Cortex of kidney (tissue), 1 donor: ENCODE results near the gene COL9A3.

Source experiments
- DNase-seq: peaks from one replicate; lab custom pipeline; 2025; lab: John Stamatoyannopoulos, UW

The COL9A3 gene

GRCh38 chr20:62823688-62824475 is 7.0 kb downstream of the COL9A3 start:
- no peak for DNase-seq

- no peak for DNase-seq
Measured at GRCh38 chr20:62824476-62825332, 7.9 kb downstream of the COL9A3 start.

- DNase-seq, result no peak
Measured at GRCh38 chr20:62825333-62825985, 8.6 kb downstream of the COL9A3 start.

- no peak for DNase-seq
Measured at GRCh38 chr20:62825986-62826645, 9.3 kb downstream of the COL9A3 start.

- DNase-seq, result no peak
Measured at GRCh38 chr20:62826646-62827310, 9.9 kb downstream of the COL9A3 start.

- DNase-seq, result no peak
Measured at GRCh38 chr20:62827311-62828038, 10.6 kb downstream of the COL9A3 start.

- no peak for DNase-seq
Measured at GRCh38 chr20:62828051-62828450, 11.2 kb downstream of the COL9A3 start.

- DNase-seq, result no peak
Measured at GRCh38 chr20:62828511-62829230, 11.8 kb downstream of the COL9A3 start.

- DNase-seq, result no peak
Measured at GRCh38 chr20:62829231-62830230, 12.7 kb downstream of the COL9A3 start.

GRCh38 chr20:62830251-62830650 is 13.4 kb downstream of the COL9A3 start:
- DNase-seq, result no peak

- no peak for DNase-seq
Measured at GRCh38 chr20:62830821-62831220, 14.0 kb downstream of the COL9A3 start.

- no peak for DNase-seq
Measured at GRCh38 chr20:62831361-62831788, 14.5 kb downstream of the COL9A3 start.

GRCh38 chr20:62831854-62832211 is 15.0 kb downstream of the COL9A3 start:
- no peak for DNase-seq

- no peak for DNase-seq
Measured at GRCh38 chr20:62832212-62832922, 15.5 kb downstream of the COL9A3 start.

GRCh38 chr20:62832951-62833391 is 16.1 kb downstream of the COL9A3 start:
- no peak for DNase-seq

GRCh38 chr20:62834967-62835730 is 18.3 kb downstream of the COL9A3 start:
- no peak for DNase-seq
